Measurements from ENCODE around the gene NDST3. TPM values are rescaled to one million over a fixed set of nuclear protein-coding genes. Genes with fewer than 3 reads are reported as not detected.

The NDST3 gene
- total RNA-seq, 6 experiments from 2014 or later: 0.25 to 1.0 (median 0.57) TPM

DNA sequence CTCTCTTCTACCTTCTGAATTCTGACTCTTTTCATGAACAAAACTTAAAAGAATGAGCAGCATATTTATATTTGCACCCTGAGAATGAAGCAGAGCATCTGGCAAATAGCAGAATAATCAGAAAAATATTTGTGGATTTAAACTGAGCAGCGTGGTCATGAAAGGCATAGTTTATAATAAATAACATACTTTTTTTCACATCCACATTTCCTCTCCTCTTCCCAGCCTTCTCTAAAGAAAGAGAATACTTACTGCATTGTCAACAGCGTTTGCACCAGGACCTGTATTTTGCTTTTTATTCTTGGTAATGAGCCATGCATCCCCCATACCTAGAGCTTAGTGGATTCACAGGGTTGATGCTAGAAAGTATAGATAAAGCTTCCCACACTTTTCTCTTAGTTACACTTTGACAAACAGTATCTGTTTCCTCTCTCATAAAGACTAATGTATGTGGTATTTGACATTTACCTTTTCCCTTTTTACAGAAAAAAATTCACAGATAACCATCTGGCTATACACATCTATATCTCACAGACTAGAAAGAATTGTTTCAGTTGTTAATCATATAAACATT lies 187.0 kb downstream of the NDST3 start:
- H3K9me3 ChIP-seq: no peaks in the 10 kb centered on the region
- H3K27me3 ChIP-seq: no peaks in the 10 kb centered on the region
- intact Hi-C loops (cut with DNase I): no loop called here
- WGBS (ENCODE audit: insufficient coverage, low coverage, low lambda C conversion rate, missing lambda C conversion rate): 46% methylated on average over 2 of the region's 2 CpGs
- H3K36me3 ChIP-seq: no peaks in the 10 kb centered on the region
- no peak overlapping the region for H3K27ac ChIP-seq
- ATAC-seq (no peak), DNase-seq (no peak)
- no peak overlapping the region for H3K4me3 ChIP-seq
- TF ChIP-seq, protein P1, sequence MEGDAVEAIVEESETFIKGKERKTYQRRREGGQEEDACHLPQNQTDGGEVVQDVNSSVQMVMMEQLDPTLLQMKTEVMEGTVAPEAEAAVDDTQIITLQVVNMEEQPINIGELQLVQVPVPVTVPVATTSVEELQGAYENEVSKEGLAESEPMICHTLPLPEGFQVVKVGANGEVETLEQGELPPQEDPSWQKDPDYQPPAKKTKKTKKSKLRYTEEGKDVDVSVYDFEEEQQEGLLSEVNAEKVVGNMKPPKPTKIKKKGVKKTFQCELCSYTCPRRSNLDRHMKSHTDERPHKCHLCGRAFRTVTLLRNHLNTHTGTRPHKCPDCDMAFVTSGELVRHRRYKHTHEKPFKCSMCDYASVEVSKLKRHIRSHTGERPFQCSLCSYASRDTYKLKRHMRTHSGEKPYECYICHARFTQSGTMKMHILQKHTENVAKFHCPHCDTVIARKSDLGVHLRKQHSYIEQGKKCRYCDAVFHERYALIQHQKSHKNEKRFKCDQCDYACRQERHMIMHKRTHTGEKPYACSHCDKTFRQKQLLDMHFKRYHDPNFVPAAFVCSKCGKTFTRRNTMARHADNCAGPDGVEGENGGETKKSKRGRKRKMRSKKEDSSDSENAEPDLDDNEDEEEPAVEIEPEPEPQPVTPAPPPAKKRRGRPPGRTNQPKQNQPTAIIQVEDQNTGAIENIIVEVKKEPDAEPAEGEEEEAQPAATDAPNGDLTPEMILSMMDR (IDR thresholded peaks at IDR 0.05): no peak
- H3K4me1 ChIP-seq: no peaks in the 10 kb centered on the region

DNA sequence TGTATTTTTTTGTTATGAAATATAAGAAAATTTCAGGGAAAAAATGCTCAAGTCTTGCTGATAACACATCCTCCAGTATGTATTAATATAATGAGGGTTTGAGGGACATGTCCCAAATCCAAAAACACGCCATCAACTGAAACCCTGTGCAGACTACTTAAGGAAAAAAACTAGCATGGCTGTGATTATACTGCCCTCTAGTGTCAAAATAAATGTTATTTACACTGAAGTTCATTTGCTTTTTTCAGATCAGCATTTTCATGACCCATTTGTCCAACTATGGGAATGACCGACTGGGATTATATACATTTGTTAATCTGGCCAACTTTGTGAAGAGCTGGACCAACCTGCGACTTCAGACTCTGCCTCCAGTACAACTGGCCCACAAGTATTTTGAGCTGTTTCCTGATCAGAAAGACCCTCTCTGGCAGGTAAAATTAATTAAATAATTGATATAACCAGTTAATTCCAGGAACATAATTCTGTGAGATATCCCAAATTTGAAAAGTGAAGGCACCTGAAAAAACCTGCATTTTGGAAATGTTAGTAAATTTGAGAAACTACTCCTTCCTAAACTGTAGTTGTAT lies 190.1 kb downstream of the NDST3 start:
- H3K27me3 ChIP-seq: no peaks in the 10 kb centered on the region
- no peaks in the 10 kb centered on the region for H3K36me3 ChIP-seq
- ATAC-seq (peak; percentile 70 to 83 (median 82)), DNase-seq (no peak)
- whole genome bisulfite sequencing (ENCODE audit: insufficient coverage, low coverage, low lambda C conversion rate, missing lambda C conversion rate): 2% methylated on average over 3 of the region's 3 CpGs
- no peaks in the 10 kb centered on the region for H3K4me1 ChIP-seq
- no peak overlapping the region for H3K27ac ChIP-seq
- H3K4me3 ChIP-seq: no peak overlapping the region
- intact Hi-C loops (cut with DNase I): no loop called here
- TF ChIP-seq POLR2A (IDR thresholded peaks at IDR 0.05): no peak
- TF ChIP-seq, protein P1 (IDR thresholded peaks at IDR 0.05): peak; percentile 62 to 73 (median 68)
- H3K9me3 ChIP-seq: no peaks in the 10 kb centered on the region

DNA sequence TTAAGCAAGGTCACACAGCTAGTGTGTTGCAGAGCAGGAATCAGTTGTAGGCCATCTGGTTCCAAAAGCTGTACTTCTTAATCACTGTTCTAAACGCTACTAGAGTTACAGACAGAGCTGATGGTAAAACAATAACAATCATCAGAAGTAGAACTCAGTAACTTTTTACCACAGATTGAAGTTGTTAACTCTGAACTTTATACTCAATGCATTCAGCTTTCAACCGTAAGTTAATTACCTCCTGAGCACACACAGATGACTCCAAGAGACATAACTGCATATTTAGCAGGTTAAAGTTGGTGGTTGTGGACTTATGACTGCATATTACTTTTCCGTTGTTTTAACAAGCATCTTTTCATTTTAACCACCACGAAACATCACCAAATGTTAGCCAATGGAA lies 191.2 kb downstream of the NDST3 start:
- intact Hi-C loops (cut with DNase I): no loop called here
- ATAC-seq (no peak), DNase-seq (no peak)
- H3K36me3 ChIP-seq: no peaks in the 10 kb centered on the region
- 63% methylated on average over 4 of the region's 4 CpGs for WGBS (ENCODE audit: insufficient coverage, low coverage, low lambda C conversion rate, missing lambda C conversion rate)
- no peaks in the 10 kb centered on the region for H3K9me3 ChIP-seq
- H3K4me3 ChIP-seq: no peak overlapping the region
- H3K27ac ChIP-seq: no peak overlapping the region
- no peaks in the 10 kb centered on the region for H3K27me3 ChIP-seq
- TF ChIP-seq POLR2A (IDR thresholded peaks at IDR 0.05): no peak
- TF ChIP-seq, protein P1 (IDR thresholded peaks at IDR 0.05): no peak
- no peaks in the 10 kb centered on the region for H3K4me1 ChIP-seq

GRCh38 chr4:118226311-118227010 lies 192.2 kb downstream of the NDST3 start:
- no peaks in the 10 kb centered on the region for H3K9me3 ChIP-seq
- no peak overlapping the region for H3K27ac ChIP-seq
- H3K36me3 ChIP-seq: no peaks in the 10 kb centered on the region
- ATAC-seq: no peak
- no peak overlapping the region for H3K4me3 ChIP-seq
- no peak for TF ChIP-seq POLR2A (IDR thresholded peaks at IDR 0.05)
- TF ChIP-seq, protein P1 (IDR thresholded peaks at IDR 0.05): no peak
- no peaks in the 10 kb centered on the region for H3K27me3 ChIP-seq
- no peaks in the 10 kb centered on the region for H3K4me1 ChIP-seq
- intact Hi-C loops (cut with DNase I): no loop called here
- WGBS (ENCODE audit: insufficient coverage, low coverage, low lambda C conversion rate, missing lambda C conversion rate): 62% methylated on average over 7 of the region's 7 CpGs
- DNase-seq: no peak
